H1 (cell line): ENCODE measurements around the gene GLO1. TPM values are rescaled to one million over a fixed set of nuclear protein-coding genes. Genes with fewer than 3 reads are reported as not detected.

Source experiments
- CTCF ChIA-PET: fragments of 300-600 bp; sonication (Branson Sonifier 250); formaldehyde crosslinking; loops from one replicate; lab custom pipeline; 2021; ENCODE audit not compliant: partially characterized antibody; lab: Charles Lee
- POLR2A ChIA-PET: fragments of 300-600 bp; sonication (Branson Sonifier 250); formaldehyde crosslinking; loops from one replicate; lab custom pipeline; 2021; ENCODE audit warnings: inconsistent platforms; ENCODE audit not compliant: partially characterized antibody; lab: Charles Lee
- DNase-seq, 2 experiments: peaks; one replicate each; pipeline versions ENCODE4 v3.0.0 to v3.0.0-alpha.2; 2010 to 2022; ENCODE audit warnings: low spot score in 2 of 2, low read depth in 1 of 2, mixed read lengths in 1 of 2
- FAIRE-seq: peaks from 2 replicates; lab custom pipeline; 2011; peaks lifted over from hg19 to GRCh38; lab: Jason Lieb, UNC
- H2AFZ ChIP-seq: 2 replicates; pipeline ENCODE4 v1.8.1; 2012; ENCODE audit warnings: low read length, inconsistent platforms
- H2AK5ac ChIP-seq: 2 replicates; pipeline ENCODE4 v1.6.1; 2013; ENCODE audit warnings: low read depth, low read length
- H2BK120ac ChIP-seq: replicated peaks from 2 replicates; pipeline ENCODE3; 2013; ENCODE audit warnings: low read depth, low read length, inconsistent platforms
- H2BK12ac ChIP-seq: 2 replicates; pipeline ENCODE4 v1.6.1; 2013; ENCODE audit warnings: low read depth, low read length
- H2BK15ac ChIP-seq: 2 replicates; pipeline ENCODE4 v1.6.1; 2013; ENCODE audit warnings: low read length
- H2BK20ac ChIP-seq: 2 replicates; pipeline ENCODE4 v1.6.1; 2013; ENCODE audit warnings: low read length
- H2BK5ac ChIP-seq: 2 replicates; pipeline ENCODE4 v1.6.1; 2013; ENCODE audit warnings: low read depth, low read length
- H3K14ac ChIP-seq: 2 replicates; pipeline ENCODE4 v1.6.1; 2013; ENCODE audit warnings: inconsistent platforms; ENCODE audit not compliant: insufficient read length
- H3K18ac ChIP-seq: 2 replicates; pipeline ENCODE4 v1.6.1; 2013; ENCODE audit warnings: low read length; ENCODE audit errors: extremely low read depth
- H3K23ac ChIP-seq: 2 replicates; pipeline ENCODE4 v1.6.1; 2013; ENCODE audit warnings: inconsistent platforms; ENCODE audit not compliant: insufficient read length
- H3K23me2 ChIP-seq: 2 replicates; pipeline ENCODE4 v1.6.1; 2013; ENCODE audit warnings: low read depth, low read length
- H3K27ac ChIP-seq: 2 replicates; pipeline ENCODE4 v1.6.1; 2011; ENCODE audit warnings: low read depth, low read length, inconsistent platforms
- H3K27me3 ChIP-seq, 4 experiments: replicated peaks in 1 of 4; 1 replicate in 1 of 4; 2 replicates in 3 of 4; pipeline versions ENCODE4 v1.6.1 to v1.8.1; 2011 to 2013; ENCODE audit warnings: low read length in 3 of 4, mild to moderate bottlenecking in 3 of 4, inconsistent platforms in 2 of 4, mixed read lengths in 2 of 4, moderate library complexity in 1 of 4; ENCODE audit not compliant: control insufficient read depth in 3 of 4, insufficient read depth in 3 of 4; ENCODE audit errors: extremely low read depth in 1 of 4
- H3K36me3 ChIP-seq, 4 experiments: 2 replicates each; pipeline versions ENCODE4 v1.6.1 to v1.8.1; 2011 to 2013; ENCODE audit warnings: mild to moderate bottlenecking in 4 of 4, low read length in 3 of 4, moderate library complexity in 2 of 4, control low read depth in 1 of 4, inconsistent platforms in 1 of 4; ENCODE audit not compliant: insufficient read depth in 4 of 4, control insufficient read depth in 2 of 4
- H3K4ac ChIP-seq: replicated peaks from 2 replicates; pipeline ENCODE3; 2013; ENCODE audit warnings: low read length, low read depth, mixed read lengths, inconsistent platforms; ENCODE audit not compliant: insufficient read length
- H3K4me1 ChIP-seq, 4 experiments: replicated peaks in 1 of 4; 1 replicate in 1 of 4; 2 replicates in 3 of 4; pipeline versions ENCODE4 v1.6.1 to v1.8.1; 2011 to 2013; ENCODE audit warnings: low read length in 3 of 4, inconsistent platforms in 2 of 4, mixed read lengths in 1 of 4; ENCODE audit not compliant: insufficient read depth in 4 of 4, control insufficient read depth in 3 of 4
- H3K4me2 ChIP-seq, 2 experiments: 2 replicates each; pipeline versions ENCODE4 v1.6.1 to v1.8.1; 2011 to 2013; ENCODE audit warnings: low read depth in 2 of 2, low read length in 2 of 2, control low read depth in 1 of 2, inconsistent platforms in 1 of 2, mild to moderate bottlenecking in 1 of 2; ENCODE audit not compliant: insufficient read depth in 1 of 2
- H3K4me3 ChIP-seq, 4 experiments: fragments of 200-600, 300-600 bp in 1 of 4; sonication (generic), shearing (Covaris generic), sonication (Bioruptor Twin) in 1 of 4; 2 replicates each; pipeline versions ENCODE4 v1.5.1 to v1.8.1; 2011 to 2016; ENCODE audit warnings: low read length in 4 of 4, low read depth in 3 of 4, control low read depth in 2 of 4, inconsistent platforms in 2 of 4, mild to moderate bottlenecking in 2 of 4, mixed read lengths in 1 of 4, moderate library complexity in 1 of 4; ENCODE audit not compliant: insufficient read depth in 2 of 4; ENCODE audit errors: extremely low read depth in 1 of 4
- H3K56ac ChIP-seq: replicated peaks from 2 replicates; pipeline ENCODE3; 2013; ENCODE audit warnings: low read depth, mild to moderate bottlenecking, mixed read lengths, low read length, inconsistent platforms; ENCODE audit not compliant: insufficient read length
- H3K79me1 ChIP-seq: 2 replicates; pipeline ENCODE4 v1.6.1; 2013; ENCODE audit warnings: low read depth, low read length, control low read depth
- H3K79me2 ChIP-seq, 2 experiments: 2 replicates each; pipeline versions ENCODE4 v1.6.1 to v1.8.1; 2012 to 2013; ENCODE audit warnings: low read length in 2 of 2, mild to moderate bottlenecking in 2 of 2, inconsistent platforms in 1 of 2; ENCODE audit not compliant: insufficient read depth in 2 of 2, control insufficient read depth in 1 of 2
- H3K9ac ChIP-seq, 4 experiments: replicated peaks in 1 of 4; 1 replicate in 1 of 4; 2 replicates in 3 of 4; pipeline versions ENCODE4 v1.6.1 to v1.8.1; 2011 to 2013; ENCODE audit warnings: low read depth in 3 of 4, low read length in 3 of 4, control low read depth in 2 of 4, mild to moderate bottlenecking in 2 of 4, moderate library complexity in 2 of 4, inconsistent platforms in 1 of 4; ENCODE audit errors: extremely low read depth in 1 of 4
- H3K9me3 ChIP-seq, 2 experiments: 2 replicates each; pipeline versions ENCODE4 v1.6.1 to v1.8.1; 2012 to 2013; ENCODE audit warnings: mild to moderate bottlenecking in 2 of 2, moderate library complexity in 2 of 2, control low read depth in 1 of 2, inconsistent platforms in 1 of 2, low read depth in 1 of 2, low read length in 1 of 2, mixed read lengths in 1 of 2; ENCODE audit not compliant: insufficient read depth in 2 of 2
- H4K20me1 ChIP-seq, 2 experiments: replicated peaks in 1 of 2; 2 replicates each; pipeline versions ENCODE3 to v1.8.1; 2011 to 2013; ENCODE audit warnings: inconsistent platforms in 2 of 2, low read length in 2 of 2, mild to moderate bottlenecking in 1 of 2; ENCODE audit not compliant: insufficient read depth in 2 of 2, control insufficient read depth in 1 of 2
- H4K5ac ChIP-seq: 2 replicates; pipeline ENCODE4 v1.6.1; 2013; ENCODE audit warnings: low read length, low read depth, mixed read lengths, inconsistent platforms; ENCODE audit not compliant: insufficient read length
- H4K8ac ChIP-seq: 2 replicates; pipeline ENCODE4 v1.8.0; 2013; ENCODE audit warnings: mild to moderate bottlenecking, moderate library complexity, low read length, inconsistent platforms; ENCODE audit not compliant: insufficient read depth; ENCODE audit errors: extremely low read depth
- H4K91ac ChIP-seq: replicated peaks from 2 replicates; pipeline ENCODE3; 2013; ENCODE audit warnings: low read length, mixed read lengths, inconsistent platforms; ENCODE audit not compliant: insufficient read length
- BRCA1 ChIP-seq: IDR thresholded peaks from 2 replicates; pipeline ENCODE4 v1.6.1; 2012; ENCODE audit warnings: low read depth, low read length, improper control_type of control experiment
- CHD1 ChIP-seq: IDR thresholded peaks from 2 replicates; pipeline ENCODE4 v1.6.1; 2012; ENCODE audit warnings: low read depth, low read length, improper control_type of control experiment
- CREB1 ChIP-seq: IDR thresholded peaks from 2 replicates; pipeline ENCODE4 v1.6.1; 2012; ENCODE audit warnings: inconsistent platforms
- KDM4A ChIP-seq: IDR thresholded peaks from one replicate; pipeline ENCODE4 v1.7.1; 2012; ENCODE audit warnings: low read depth, mild to moderate bottlenecking, moderate library complexity, low read length, inconsistent platforms; ENCODE audit not compliant: severe bottlenecking
- KDM5A ChIP-seq: fragments of 200-600 bp; IDR thresholded peaks from 2 replicates; pipeline ENCODE4 v1.7.1; 2012; ENCODE audit warnings: mild to moderate bottlenecking, low read length, inconsistent platforms, mixed read lengths
- PHF8 ChIP-seq: fragments of 200-600 bp; sonication (generic); conservative IDR thresholded peaks from 2 replicates; pipeline ENCODE4 v1.7.1; 2012; ENCODE audit warnings: low read depth, mild to moderate bottlenecking, inconsistent platforms, low read length, moderate library complexity
- RAD21 ChIP-seq, 2 experiments: IDR thresholded peaks in 1 of 2; conservative IDR thresholded peaks in 1 of 2; 2 replicates each; pipeline ENCODE4 v1.6.1; 2011; ENCODE audit warnings: low read depth in 2 of 2, low read length in 2 of 2, improper control_type of control experiment in 1 of 2, inconsistent platforms in 1 of 2, mild to moderate bottlenecking in 1 of 2, moderate library complexity in 1 of 2
- SRF ChIP-seq: IDR thresholded peaks from 2 replicates; pipeline ENCODE4 v1.6.1; 2011; ENCODE audit warnings: mild to moderate bottlenecking, low read depth, low read length, moderate library complexity
- TAF7 ChIP-seq: optimal IDR thresholded peaks from 2 replicates; pipeline ENCODE3; 2011; ENCODE audit warnings: low read depth, mild to moderate bottlenecking, inconsistent platforms, low read length, moderate library complexity, borderline replicate concordance
- YY1 ChIP-seq: IDR thresholded peaks from 2 replicates; pipeline ENCODE4 v1.6.1; 2011; ENCODE audit warnings: low read depth, mild to moderate bottlenecking, low read length
- ZNF274 ChIP-seq: IDR thresholded peaks from 2 replicates; pipeline ENCODE4 v1.7.0; 2012; ENCODE audit warnings: low read length, borderline replicate concordance; ENCODE audit errors: extremely low read depth
- WGBS, 2 experiments: shearing (Covaris generic) in 1 of 2; methylation state at CpG; one replicate each; pipeline versions ENCODE4 v1.1.6 to v1.1.7; 2013 to 2015; ENCODE audit warnings: low lambda C conversion rate in 2 of 2, mixed read lengths in 2 of 2, inconsistent platforms in 1 of 2, low coverage in 1 of 2, missing lambda C conversion rate in 1 of 2; ENCODE audit not compliant: insufficient replicate concordance in 2 of 2, insufficient coverage in 1 of 2, insufficient read length in 1 of 2; ENCODE audit errors: extremely low coverage in 1 of 2, missing lambda C conversion rate in 1 of 2; 5-methylcytosine and 5-hydroxymethylcytosine counted together
- polyA plus RNA-seq, 7 experiments: library from polyadenylated mRNA; depleted of rRNA in 3 of 7; stranded (reverse) in 5 of 7; unstranded in 2 of 7; fragments of >200 nt in 5 of 7; fragments of 200-250 nt in 2 of 7; gene quantifications; 1 replicate in 5 of 7; 2 replicates in 1 of 7; 4 replicates in 1 of 7; pipeline versions ENCODE4 v1.2.1 to v1.2.3, GENCODE V29; 2011 to 2013; ENCODE audit warnings: missing spikeins in 2 of 7, mixed read lengths in 2 of 7
- total RNA-seq: library from RNA; stranded (reverse); fragmentation: NEBNext Ultra II Directional; extraction: Animal tissue kit (Norgen Biotek cat#: 25700); gene quantifications from 2 replicates; pipeline ENCODE4 v1.2.1, GENCODE V29; 2021
- TF ChIP-seq, protein P1 (sequence below): IDR thresholded peaks from 2 replicates; pipeline ENCODE4 v1.6.1; 2011; ENCODE audit warnings: low read depth, mild to moderate bottlenecking, low read length; ENCODE audit not compliant: insufficient read depth
- TF ChIP-seq, protein P2 (sequence below): IDR thresholded peaks from 2 replicates; pipeline ENCODE4 v1.6.1; 2011; ENCODE audit warnings: low read length, improper control_type of control experiment

The GLO1 gene
- total and polyA plus RNA-seq, 2 of the 8 experiments (the other 6 are each of a cell fraction or from before 2014, with no cell fraction given) = 104 to 170 TPM

- H3K4me2 ChIP-seq = no peak overlapping the region
- H2BK20ac ChIP-seq = no peak overlapping the region
- 90% methylated on average over 3 of the region's 3 CpGs; no CpG with 5 or more reads in 1 of the 2 experiments for WGBS, 2 experiments
- POLR2A ChIA-PET = no interaction called here
- no peak overlapping the region for H2BK12ac ChIP-seq
- no peak overlapping the region for H3K56ac ChIP-seq
- no peak overlapping the region for H3K18ac ChIP-seq
- no peak overlapping the region for H2AFZ ChIP-seq
- H3K14ac ChIP-seq = no peak overlapping the region
- no peak overlapping the region for H4K5ac ChIP-seq
- H4K91ac ChIP-seq = no peak overlapping the region
- H3K27ac ChIP-seq = no peak overlapping the region
- no peak overlapping the region for H4K8ac ChIP-seq
- no peaks in the 10 kb centered on the region for H3K4me1 ChIP-seq
- no peaks in the 10 kb centered on the region for H3K27me3 ChIP-seq
- no peak overlapping the region for H3K4ac ChIP-seq
- FAIRE-seq = no peak
- H3K79me1 ChIP-seq = no peaks in the 10 kb centered on the region
- H2BK120ac ChIP-seq = no peak overlapping the region
- H3K79me2 ChIP-seq = no peaks in the 10 kb centered on the region
- H2AK5ac ChIP-seq = no peak overlapping the region
- H3K9me3 ChIP-seq = no peaks in the 10 kb centered on the region
- H3K23ac ChIP-seq = no peak overlapping the region
- no peak overlapping the region for H3K4me3 ChIP-seq
- CTCF ChIA-PET = interaction anchor here (1.4 to 1.8 kb wide), 2 partner anchors 19 to 82 kb away, joined by 4 to 6 read pairs; no protein-coding TSS in a partner anchor
- no peak overlapping the region for H2BK5ac ChIP-seq
- no peak overlapping the region for H3K9ac ChIP-seq
- no peaks in the 10 kb centered on the region for H3K36me3 ChIP-seq
- no peak for DNase-seq
- no peaks in the 10 kb centered on the region for H4K20me1 ChIP-seq
- no peaks in the 10 kb centered on the region for H3K23me2 ChIP-seq
- H2BK15ac ChIP-seq = no peak overlapping the region
- TF ChIP-seq YY1 (no peak), PHF8 (no peak), ZNF274 (no peak), TAF7 (no peak), BRCA1 (no peak), CREB1 (no peak), KDM5A (no peak), CHD1 (no peak), KDM4A (no peak), RAD21 (IDR thresholded peaks at IDR 0.05 in 1 of 2, conservative IDR thresholded peaks at IDR 0.05 in 1 of 2; ENCODE audit: low read depth in 2 of 2, low read length in 2 of 2) (no peak), SRF (no peak)
- TF ChIP-seq, protein P1, sequence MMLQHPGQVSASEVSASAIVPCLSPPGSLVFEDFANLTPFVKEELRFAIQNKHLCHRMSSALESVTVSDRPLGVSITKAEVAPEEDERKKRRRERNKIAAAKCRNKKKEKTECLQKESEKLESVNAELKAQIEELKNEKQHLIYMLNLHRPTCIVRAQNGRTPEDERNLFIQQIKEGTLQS = no peak
- TF ChIP-seq, protein P2, sequence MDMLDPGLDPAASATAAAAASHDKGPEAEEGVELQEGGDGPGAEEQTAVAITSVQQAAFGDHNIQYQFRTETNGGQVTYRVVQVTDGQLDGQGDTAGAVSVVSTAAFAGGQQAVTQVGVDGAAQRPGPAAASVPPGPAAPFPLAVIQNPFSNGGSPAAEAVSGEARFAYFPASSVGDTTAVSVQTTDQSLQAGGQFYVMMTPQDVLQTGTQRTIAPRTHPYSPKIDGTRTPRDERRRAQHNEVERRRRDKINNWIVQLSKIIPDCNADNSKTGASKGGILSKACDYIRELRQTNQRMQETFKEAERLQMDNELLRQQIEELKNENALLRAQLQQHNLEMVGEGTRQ = no peak
Measured at GRCh38 chr6:38722038-38722437, 19.1 kb upstream of the GLO1 start.
